GM12878 (cell line): ENCODE measurements around the gene TIRAP.
A peak's percentile ranks its signal among the peaks of the same experiment; 100 is the strongest.

ENCODE experiments used
- CHD1 ChIP-seq: IDR thresholded peaks from 2 replicates; pipeline ENCODE4 v1.6.1; 2012; ENCODE audit warnings: low read depth, low read length, improper control_type of control experiment
- CREB1 ChIP-seq: IDR thresholded peaks from 2 replicates; pipeline ENCODE4 v1.6.1; 2012; ENCODE audit warnings: low read depth, mild to moderate bottlenecking, inconsistent platforms
- EZH2 ChIP-seq: IDR thresholded peaks from 2 replicates; pipeline ENCODE4 v1.6.1; 2012; ENCODE audit warnings: low read depth, mild to moderate bottlenecking, control low read depth, inconsistent platforms, low read length, borderline replicate concordance; ENCODE audit not compliant: control insufficient read depth
- HDAC6 ChIP-seq: fragments of 200-600 bp; sonication (generic); IDR thresholded peaks from one replicate; pipeline ENCODE4 v1.8.0; 2017; ENCODE audit warnings: antibody characterized with exemption; ENCODE audit not compliant: unreplicated experiment
- JUND ChIP-seq: IDR thresholded peaks from 2 replicates; pipeline ENCODE4 v1.6.1; 2012; ENCODE audit warnings: low read depth, mild to moderate bottlenecking, low read length, improper control_type of control experiment, moderate library complexity
- SMC3 ChIP-seq: IDR thresholded peaks from 2 replicates; pipeline ENCODE4 v1.6.1; 2011; ENCODE audit warnings: low read length, improper control_type of control experiment, borderline replicate concordance
- SRF ChIP-seq, 2 experiments: IDR thresholded peaks; 2 replicates each; pipeline ENCODE4 v1.6.1; 2011; ENCODE audit warnings: low read depth in 2 of 2, low read length in 2 of 2, mild to moderate bottlenecking in 1 of 2, moderate library complexity in 1 of 2
- TAF1 ChIP-seq: IDR thresholded peaks from 2 replicates; pipeline ENCODE4 v1.6.1; 2011; ENCODE audit warnings: mild to moderate bottlenecking, low read depth, low read length, borderline replicate concordance
- ZNF207 ChIP-seq: fragments of 450-650 bp; IDR thresholded peaks from 2 replicates; pipeline ENCODE4 v1.6.1; 2014; ENCODE audit warnings: antibody characterized with exemption, mild to moderate bottlenecking, borderline replicate concordance
- ZNF274 ChIP-seq: IDR thresholded peaks from one replicate; pipeline ENCODE4 v1.8.0; 2011; ENCODE audit not compliant: insufficient read length, insufficient read depth
- TF ChIP-seq, protein P1 (sequence below), 3 experiments: IDR thresholded peaks in 2 of 3; conservative IDR thresholded peaks in 1 of 3; 2 replicates each; pipeline ENCODE4 v1.5.1; 2011; ENCODE audit warnings: low read depth in 3 of 3, low read length in 3 of 3, mild to moderate bottlenecking in 3 of 3, control low read depth in 2 of 3, moderate library complexity in 2 of 3, inconsistent platforms in 1 of 3, mixed read lengths in 1 of 3; ENCODE audit not compliant: control insufficient read depth in 2 of 3, insufficient read depth in 1 of 3; ENCODE audit errors: extremely low read depth in 1 of 3
- TF ChIP-seq, protein P2 (sequence below): IDR thresholded peaks from 2 replicates; pipeline ENCODE4 v1.6.1; 2012; ENCODE audit warnings: low read depth, low read length, improper control_type of control experiment

DNA sequence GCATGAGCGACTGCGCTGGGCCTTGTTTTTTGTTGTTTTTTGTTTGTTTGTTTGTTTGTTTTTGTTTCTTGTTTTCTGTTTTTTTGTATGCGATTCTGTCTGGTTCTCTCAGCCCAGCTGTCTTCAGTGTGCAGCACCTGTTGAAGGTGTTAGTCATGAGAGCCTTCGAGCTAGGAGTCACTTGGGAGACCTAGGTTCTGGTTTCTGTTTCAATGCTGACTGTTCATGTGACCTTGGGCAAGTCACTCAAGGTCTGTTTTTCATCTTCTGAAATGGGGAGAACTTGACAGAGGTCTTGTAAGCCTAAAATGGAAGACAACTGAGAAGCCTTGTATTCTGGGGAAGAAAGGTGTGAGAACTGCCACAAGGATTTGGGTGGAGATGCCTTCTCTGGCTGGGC is 22.8 kb downstream of the TIRAP start:
- no peak for TF ChIP-seq JUND
- no peak for TF ChIP-seq CREB1
- no peak for TF ChIP-seq EZH2
- TF ChIP-seq ZNF207, result 0 out of 2 replicates have a peak, but pooled peaks have one; percentile 31
- no peak for TF ChIP-seq SRF (IDR thresholded peaks at IDR 0.05; ENCODE audit: low read depth in 2 of 2, low read length in 2 of 2)
- TF ChIP-seq SMC3, result no peak
- TF ChIP-seq TAF1, result no peak
- TF ChIP-seq, protein P1, sequence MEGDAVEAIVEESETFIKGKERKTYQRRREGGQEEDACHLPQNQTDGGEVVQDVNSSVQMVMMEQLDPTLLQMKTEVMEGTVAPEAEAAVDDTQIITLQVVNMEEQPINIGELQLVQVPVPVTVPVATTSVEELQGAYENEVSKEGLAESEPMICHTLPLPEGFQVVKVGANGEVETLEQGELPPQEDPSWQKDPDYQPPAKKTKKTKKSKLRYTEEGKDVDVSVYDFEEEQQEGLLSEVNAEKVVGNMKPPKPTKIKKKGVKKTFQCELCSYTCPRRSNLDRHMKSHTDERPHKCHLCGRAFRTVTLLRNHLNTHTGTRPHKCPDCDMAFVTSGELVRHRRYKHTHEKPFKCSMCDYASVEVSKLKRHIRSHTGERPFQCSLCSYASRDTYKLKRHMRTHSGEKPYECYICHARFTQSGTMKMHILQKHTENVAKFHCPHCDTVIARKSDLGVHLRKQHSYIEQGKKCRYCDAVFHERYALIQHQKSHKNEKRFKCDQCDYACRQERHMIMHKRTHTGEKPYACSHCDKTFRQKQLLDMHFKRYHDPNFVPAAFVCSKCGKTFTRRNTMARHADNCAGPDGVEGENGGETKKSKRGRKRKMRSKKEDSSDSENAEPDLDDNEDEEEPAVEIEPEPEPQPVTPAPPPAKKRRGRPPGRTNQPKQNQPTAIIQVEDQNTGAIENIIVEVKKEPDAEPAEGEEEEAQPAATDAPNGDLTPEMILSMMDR (IDR thresholded peaks at IDR 0.05 in 2 of 3, conservative IDR thresholded peaks at IDR 0.05 in 1 of 3; ENCODE audit: control insufficient read depth in 2 of 3, extremely low read depth in 1 of 3, insufficient read depth in 1 of 3, low read depth in 3 of 3, low read length in 3 of 3), result no peak
- TF ChIP-seq HDAC6, result no peak
- TF ChIP-seq, protein P2, sequence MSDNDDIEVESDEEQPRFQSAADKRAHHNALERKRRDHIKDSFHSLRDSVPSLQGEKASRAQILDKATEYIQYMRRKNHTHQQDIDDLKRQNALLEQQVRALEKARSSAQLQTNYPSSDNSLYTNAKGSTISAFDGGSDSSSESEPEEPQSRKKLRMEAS, result no peak
- no peak for TF ChIP-seq CHD1
- no peak for TF ChIP-seq ZNF274
